EL (cell line): ENCODE results near the gene DYNLRB1.

Source experiments
- DNase-seq: peaks from one replicate; pipeline ENCODE4 v3.0.0-alpha.2; 2016

Gene DYNLRB1

DNA sequence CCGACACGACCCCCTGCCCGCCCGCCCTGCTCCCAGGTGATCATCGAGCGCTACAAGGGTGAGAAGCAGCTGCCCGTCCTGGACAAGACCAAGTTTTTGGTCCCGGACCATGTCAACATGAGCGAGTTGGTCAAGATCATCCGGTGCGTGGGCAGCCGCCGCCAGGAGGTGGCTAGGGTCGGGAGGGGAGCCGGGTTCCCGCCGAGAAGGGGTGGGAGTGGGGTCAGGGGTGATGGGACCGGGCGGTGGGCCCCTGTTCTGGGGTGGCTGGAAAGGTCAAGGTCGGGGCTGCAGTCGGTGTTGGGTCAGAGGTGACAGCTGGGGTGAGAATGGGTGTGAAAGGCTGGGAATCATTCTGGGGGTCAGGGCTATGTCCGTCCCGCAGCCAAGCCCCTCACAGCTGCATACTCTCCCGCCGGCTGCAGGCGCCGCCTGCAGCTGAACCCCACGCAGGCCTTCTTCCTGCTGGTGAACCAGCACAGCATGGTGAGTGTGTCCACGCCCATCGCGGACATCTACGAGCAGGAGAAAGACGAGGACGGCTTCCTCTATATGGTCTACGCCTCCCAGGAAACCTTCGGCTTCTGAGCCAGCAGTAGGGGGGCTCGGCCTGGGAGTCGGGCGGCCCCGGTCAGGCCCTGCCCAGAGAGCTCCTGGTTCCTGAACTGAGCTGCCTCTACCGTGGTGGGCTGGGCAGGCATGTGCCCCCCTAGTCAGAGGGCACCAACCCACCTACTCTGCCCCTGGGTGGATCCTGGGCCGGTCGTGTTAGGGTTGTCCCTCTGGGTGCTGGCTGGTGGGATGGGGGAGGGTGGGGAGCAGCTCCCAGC, 43.3 kb downstream of the DYNLRB1 start:
- DNase-seq, result no peak

DNA sequence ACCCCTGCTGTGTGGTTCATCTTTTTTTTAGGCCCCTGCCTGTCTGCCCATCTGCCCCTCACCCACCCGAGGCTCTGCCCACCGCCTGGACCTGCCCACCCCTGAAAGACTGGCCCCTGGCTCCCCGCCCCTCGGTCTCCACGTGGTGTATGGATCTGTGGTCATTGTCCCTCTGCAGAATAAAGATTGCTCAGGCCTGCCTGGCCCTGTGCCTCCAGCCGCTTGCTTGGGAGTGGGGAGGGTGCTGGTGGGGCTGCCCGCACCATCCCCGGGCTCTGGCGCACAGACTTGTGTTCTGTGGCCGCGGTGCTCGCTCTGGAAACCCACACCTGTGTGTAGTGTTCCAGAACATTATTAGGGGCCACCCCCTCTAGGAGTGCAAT, 43.9 kb downstream of the DYNLRB1 start:
- no peak for DNase-seq

DNA sequence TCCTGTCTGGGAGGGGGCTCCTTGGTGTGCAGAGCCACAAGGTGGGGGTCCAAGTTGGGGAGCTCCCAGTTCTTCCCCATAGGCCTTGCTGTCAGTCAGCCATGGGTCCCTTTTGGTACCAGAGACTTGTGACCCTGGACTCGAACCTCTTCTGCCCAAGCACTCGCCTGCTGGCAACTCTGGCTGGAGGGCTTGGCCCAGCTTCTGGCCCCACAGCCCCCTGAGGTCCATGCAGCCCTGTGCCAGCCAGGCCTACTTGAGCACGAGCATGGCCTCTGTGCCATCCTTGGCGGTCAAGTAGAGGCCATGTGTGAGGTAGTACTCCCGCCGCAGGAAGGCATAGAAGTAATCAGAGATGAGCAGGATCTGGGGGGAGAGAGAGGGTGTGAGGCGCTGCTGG, 44.4 kb downstream of the DYNLRB1 start:
- no peak for DNase-seq

DNA sequence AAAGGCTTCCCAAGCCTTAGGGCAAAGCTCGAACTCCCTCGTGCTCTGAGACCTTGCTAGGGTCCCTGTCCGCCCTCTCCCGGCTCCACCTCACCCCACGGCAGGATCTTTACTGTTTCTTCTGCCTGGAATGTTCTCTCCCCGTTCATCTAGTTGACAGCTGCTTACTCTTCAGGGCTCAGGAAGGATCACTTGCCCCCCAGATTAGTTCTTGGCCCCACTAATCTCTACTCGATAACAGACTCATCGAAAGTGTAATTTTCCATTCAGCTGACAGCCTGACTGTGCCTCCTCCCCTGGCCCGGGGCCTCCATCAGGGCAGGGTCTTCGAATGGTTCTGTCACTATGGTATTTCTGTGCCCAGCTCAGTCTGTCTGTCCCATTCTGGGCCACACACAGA, 45.4 kb downstream of the DYNLRB1 start:
- DNase-seq, result no peak

DNA sequence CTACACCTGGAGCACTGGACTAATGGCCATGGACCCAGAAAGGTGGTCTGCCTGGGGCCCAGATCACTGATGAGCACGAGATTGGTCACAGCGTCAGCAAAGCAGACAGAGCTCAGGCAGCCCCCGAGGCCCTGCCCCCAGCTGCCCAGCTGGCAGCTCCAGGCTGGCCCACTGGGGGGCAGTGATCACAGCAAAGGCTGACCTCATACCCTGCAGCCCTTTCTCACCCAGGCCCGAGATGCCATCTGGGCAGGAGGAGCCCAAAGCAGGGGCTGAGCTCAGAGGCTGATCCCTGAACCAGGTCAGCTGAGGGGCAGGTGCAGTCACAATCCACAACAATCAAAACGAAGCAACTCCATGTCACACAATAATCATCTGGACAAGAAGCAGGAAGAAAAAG, 46.4 kb downstream of the DYNLRB1 start:
- peak; percentile 45 for DNase-seq

DNA sequence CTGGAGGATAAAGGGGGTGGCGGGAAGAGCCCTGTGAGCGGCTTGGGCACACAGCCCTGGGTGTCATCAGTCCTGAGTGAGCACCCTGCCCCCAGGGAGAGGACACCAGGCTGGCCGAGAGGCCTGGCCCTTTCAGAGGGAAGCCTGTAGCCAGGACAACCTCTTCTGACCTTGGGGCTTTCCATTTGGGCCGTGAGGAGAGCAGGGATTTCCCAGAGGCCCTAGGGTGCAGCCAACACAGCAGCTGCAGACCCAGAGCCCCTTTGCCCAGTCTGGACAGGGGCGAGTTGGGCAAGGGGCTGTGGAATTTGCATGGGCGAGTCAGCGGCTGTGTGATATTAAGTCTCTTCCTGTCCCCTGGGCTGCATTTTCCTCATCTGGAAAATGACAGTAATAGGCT, 48.6 kb downstream of the DYNLRB1 start:
- no peak for DNase-seq

DNA sequence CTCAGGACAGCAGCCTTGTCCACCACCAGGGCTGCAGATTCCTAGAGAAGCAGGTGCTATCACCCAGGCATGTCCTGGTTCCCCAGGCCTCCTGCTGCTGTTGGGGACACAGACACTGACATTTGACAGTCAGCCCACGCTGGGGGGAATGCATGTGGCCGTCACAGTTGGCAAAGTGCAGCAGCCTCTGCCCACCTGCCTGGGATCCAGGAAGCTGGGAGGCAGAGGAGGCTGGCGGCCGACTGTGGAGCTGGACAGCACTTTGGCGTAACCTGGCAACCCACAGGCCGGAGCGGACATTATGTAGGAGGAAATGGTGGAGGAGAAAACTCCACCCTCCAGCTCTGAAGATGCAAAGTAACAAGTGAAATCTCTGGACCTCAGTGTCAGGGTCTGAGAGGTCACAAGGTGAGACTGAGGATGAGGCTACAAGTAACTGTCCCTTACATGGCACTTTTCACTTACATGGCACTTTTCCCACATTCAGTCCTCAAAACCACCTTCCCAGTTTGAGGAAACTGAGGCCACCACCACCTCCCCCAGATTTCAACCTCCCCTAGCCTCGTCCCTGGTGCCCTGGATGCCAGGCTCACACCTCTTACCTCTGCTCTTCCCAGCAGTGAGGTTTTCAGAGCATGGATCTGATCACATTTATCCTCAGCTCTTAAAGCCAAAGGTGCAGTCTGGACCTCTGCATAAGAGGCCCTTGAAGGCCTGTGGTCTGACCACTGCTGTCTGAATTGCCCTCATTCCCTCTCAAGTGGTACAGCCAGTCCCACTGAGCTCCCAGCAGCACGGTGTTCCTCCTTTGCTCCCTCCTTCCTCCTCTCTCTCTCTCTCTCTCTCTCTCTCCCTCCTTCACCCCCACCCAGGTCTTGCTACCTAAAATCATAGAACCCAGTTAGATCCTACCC, 51.0 kb downstream of the DYNLRB1 start:
- no peak for DNase-seq

DNA sequence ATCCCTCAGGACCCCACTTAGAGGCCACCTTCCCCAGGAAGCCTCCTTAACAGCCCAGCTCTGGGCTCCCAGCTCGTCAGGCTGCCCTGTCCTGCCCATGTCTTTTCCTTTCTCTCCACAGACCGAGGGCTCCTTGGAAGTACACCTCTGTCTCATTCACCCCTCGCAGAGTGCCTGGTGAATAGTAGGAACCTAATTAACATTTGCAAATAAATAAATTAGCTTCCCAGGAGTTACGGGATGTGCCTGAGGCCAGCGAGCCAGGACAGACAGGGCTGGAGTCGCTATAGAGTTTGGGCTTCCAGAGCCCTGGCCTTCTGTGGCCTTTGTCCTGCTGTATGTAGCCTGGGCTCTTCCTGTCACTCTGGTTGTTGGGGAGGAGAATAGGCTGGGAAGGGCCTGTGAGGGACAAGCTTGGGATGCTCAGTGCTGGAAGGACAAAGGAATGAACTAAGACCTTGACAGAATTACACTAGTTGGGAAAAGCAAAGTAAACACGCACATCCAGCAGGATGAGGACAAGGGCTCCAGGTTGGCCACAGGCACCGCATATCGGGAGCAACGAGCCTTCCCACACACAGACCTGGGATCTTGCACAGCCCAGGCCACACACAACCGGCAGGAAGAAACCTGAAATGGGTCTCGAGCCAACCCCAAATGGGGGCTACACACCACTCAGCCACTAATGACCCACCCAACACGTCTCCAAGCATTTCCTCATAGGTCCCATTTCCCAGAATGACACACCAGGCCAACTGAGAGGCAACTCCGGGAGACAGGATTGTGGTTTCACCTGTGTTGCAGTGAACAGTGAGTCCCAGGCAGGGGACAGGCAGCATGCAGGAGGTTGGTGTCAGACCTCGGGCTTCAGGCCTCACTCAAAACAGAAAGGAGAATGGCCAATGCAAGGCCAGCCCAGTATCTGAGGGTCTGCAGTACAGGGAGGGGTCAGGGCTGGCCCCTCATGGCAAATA, 52.0 kb downstream of the DYNLRB1 start:
- DNase-seq, result no peak

DNA sequence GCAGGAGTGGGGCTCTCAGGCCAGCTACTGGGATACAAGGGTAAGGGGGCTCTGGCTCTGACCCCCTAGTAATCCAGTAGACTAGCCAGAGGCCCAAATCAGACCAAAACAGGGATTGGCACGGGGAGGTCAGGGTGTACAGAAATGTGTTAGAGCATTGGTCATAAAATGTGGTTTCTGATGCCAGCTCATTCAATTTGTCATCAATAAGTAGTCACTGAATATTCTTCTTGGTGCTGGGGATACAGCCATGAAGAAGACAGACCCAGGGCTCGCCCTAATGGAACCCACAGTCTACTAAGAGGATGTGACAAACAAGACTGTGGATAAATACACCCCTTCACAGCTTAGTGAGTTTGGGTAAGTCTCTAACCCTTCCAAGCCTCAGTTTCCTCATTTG, 53.4 kb downstream of the DYNLRB1 start:
- peak; percentile 20 for DNase-seq

DNA sequence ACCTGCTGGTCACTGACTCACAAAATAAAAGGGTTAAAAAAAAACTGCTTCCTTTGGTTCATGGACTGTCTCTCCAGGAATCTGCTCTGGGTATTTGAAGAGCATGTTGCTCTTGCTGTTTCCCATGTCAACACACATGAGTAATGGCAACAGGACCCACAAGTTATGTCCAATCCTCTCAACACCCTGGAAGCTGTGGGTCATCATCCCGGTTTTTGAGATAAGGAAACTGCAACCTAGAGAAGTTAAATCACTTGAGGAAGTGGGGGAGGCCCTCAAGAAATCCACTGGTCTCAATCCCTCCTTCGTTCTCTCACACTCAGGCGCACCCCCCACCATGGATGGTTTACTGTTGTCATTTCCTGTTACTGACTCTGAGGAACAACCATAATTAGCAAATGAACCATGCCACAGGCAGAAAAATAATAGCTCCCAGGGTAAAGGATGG, 54.7 kb downstream of the DYNLRB1 start:
- peak; percentile 67 for DNase-seq

DNA sequence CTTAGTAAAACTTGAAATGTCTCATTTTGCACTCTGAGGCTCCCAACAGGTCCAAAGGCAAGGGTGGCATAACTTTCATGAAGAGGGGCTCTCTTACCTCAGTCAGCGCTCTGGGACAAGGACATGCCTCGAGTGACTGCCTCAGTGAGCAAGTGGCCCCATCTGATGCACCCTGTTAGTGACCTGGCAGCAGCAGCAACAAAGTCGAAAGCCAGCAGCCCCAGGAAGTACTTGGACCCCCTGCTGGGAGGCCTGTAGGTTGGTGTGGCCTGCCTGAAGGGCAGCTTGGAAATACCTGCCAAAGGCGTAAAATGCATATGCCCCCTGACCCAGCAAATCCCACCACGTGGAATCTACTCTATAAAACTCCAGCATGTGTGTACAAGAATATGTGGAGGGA, 55.5 kb downstream of the DYNLRB1 start:
- DNase-seq, result no peak

DNA sequence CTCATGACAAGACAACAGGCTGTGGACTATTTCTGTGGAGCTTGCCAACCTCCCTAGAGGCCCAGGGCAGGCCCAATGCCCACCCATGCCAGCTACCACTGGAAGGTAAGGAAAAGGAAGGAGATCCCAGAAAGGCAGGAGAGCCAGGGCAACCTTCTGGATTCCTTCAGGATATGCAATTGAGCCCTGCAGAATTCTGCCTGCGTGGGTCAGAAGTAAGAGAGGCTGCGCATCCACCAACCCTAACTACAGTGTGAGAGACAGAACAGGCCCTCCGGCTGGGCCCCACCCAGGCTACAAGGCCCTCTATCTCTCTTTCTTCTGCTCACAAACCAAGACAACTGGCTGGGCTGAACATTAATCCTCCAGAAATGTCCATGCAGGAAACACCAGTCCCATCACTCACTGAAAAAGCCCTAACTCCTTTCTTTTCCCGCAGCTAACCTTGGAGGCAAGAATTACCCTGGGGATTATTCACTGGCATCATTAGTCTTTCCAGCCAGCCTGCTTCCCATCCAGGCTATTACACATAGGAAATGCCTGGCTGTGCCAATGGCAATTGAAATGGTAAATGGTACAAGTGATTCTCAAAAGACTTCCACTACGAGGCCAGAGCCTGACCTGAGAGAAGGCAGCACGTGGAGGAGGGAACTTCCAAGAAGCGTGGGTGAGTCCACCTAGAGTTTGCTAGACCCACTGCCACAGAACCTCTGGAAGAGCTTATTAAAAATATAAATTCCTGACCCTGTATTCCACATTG, 57.5 kb downstream of the DYNLRB1 start:
- DNase-seq, result no peak

DNA sequence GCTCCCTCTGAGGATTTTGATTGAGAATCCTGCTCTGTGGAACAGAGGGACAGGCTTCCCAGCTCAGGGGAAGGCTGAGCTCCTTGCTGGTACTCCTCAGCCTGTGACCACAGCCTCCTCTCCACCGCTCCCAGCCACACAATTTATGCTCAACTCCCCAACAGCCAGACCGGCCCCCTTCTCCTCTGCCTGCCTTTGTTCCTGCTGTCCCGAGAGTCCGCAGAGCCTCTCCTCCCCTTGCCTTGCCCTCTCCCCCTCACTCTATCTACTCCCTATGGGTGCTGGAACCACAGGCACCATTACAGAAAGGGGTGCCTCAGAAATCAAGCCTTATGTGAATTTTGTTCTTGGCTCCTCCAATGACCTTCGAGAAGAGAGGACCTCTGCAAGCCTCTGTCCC, 58.2 kb downstream of the DYNLRB1 start:
- DNase-seq, result no peak

DNA sequence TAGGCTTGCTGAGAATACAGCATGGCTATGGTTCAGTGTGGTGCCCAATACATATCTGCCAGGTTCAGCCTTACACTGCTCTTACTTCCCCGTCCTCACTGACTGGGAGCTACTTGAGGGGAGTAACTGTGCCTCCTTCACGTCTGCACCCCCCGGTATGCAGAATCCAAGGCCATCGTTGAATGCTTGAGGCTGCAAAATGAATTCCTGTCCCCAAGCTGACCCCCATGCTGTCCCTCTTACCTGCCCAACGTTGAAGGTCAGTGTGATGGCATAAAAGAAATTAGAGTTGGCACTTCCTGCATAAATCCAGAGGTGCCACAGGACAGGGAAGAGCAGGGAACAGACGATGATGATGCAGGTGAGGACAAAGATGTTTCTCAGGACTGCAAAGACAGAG, 58.6 kb downstream of the DYNLRB1 start:
- no peak for DNase-seq

DNA sequence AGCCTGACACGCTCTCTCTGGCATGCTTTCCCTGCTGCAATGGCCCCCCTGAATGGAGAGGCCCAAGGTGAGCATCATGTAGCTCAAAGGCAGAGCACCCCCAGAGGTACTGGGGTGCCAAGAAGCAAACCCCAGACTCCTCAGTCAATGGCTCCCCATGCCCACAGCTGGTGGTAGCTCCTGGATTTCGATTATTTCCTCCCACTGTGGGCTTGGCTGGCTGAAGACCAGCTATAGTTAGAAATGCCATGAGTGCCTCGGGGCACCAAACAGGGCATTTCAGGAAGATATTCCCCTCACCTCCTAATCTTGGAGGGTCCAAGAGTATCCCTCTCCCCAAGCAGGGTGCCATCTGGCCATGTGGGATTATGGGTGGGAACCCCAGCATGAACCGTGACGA, 59.0 kb downstream of the DYNLRB1 start:
- no peak for DNase-seq

DNA sequence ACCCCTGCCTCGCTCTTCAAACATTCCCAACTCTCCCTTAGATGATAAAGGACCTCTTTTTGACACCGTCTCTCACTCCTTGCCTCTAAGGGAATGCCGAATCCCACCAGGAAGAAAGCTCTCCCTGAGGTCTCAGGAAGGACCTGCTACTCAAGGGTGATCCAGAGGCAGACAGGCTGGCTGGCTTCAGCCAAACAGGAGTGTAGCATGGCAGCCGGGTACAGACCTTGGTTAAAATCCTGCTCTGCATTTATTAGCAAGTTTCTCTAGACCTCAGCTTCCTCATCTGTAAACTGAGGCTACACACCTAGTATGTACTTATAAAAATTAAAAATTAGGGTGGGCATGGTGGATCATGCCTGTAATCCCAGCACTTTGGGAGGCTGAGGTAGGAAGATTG, 59.5 kb downstream of the DYNLRB1 start:
- no peak for DNase-seq

DNA sequence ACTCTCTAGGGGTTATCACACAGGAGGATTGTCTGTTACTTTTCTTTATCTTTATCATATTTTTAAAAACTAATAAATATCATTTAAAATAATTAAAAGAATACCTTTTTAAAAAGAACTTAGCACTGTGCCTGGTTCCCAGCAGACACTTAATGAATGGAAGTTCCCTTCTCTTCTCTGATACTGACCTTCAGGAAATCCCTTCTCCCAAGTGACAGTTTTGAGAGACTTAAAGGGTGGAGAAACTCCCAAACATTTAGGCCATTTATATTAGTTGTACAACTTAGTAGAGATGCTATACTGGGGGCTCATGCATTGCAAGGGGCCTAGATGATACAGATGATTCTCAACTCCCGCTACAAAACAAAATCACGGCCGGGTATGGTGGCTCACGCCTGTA, 60.8 kb downstream of the DYNLRB1 start:
- DNase-seq, result no peak

DNA sequence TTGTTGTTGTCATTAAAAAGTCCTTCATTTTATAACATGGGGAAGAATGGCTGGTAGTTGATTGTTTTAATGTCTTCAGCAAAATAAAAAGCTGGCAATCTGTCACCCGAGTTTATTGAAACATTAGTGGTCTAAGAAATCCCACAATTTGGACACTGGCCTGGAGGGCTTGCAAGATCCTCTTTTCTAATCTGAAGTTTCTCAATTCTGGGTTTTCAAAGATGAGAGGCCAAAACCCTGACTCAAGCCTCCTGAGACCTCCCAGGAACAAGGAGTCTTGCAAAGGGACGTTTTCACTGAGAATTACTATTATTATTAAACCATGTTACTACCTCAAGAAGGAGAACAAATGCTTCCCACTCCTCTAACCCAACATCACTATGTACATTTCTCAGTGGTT, 61.8 kb downstream of the DYNLRB1 start:
- no peak for DNase-seq

DNA sequence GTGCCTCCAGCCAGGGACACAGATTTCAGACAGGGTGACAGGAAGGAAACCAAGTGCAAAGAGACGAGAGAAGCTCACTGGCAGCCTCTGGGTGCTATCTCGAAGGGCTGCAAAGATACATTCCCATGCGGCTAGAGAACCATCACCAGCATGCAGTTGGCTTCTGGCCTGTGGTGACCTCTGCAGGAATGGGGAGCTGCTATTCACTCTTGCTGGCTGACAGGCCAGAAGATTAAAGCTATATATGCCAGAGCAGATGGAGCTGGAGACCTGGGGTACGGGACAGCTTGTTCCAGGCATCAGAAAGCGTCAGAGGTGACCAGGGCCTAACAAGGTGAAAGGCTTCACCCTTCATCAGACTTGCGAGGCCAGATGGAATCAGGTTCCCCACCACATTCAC, 62.3 kb downstream of the DYNLRB1 start:
- DNase-seq, result no peak

DNA sequence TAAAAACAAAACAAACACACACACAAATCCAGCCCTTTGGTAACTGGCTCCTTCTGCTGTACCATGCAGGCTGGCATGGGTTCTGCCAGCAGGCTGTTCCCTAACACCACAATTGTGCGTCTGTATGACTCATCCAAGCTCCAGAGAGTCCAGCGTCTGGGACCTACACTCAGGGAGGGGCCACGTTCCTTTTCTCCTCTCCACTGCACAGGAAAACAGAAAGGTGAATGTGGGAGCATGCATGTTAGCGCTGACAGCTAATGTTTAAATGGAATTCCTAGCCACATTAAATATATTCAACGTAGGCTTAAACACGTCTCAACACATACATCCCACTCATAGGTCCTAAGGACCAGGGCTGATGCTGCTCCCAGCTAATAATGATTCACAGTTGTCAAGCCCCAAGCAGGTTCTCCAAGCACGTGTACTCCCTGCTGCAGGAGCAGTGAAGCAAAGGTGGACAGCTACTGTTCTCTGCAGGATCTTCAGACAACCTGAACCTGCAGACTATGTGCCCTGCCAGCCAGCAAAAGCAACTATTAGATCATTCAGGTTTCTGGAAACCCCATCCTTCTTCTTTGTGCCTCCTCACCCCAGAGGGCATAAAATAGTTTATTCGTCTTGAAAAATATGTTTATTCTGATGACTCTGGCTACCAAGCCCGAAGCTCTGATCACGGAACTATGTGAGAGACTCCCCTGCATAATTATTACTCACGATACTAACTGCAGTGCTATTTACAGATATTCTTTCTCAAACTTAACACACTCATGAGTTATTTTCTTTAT, 63.2 kb downstream of the DYNLRB1 start:
- peak; percentile 80 for DNase-seq
